Mammary epithelial cell (primary cell): ENCODE results near the gene TMEM269.

Experiments used
- EZH2 ChIP-seq: IDR thresholded peaks from 2 replicates; pipeline ENCODE4 v1.6.1; 2012; ENCODE audit warnings: low read length, inconsistent platforms, borderline replicate concordance
- TF ChIP-seq, protein P1 (sequence below), 2 donors: IDR thresholded peaks in 1 of 2; conservative IDR thresholded peaks in 1 of 2; 2 replicates each; pipeline ENCODE4 v1.5.1; 2011 to 2012; ENCODE audit warnings: inconsistent platforms in 2 of 2, low read length in 2 of 2, mild to moderate bottlenecking in 2 of 2, control low read depth in 1 of 2, low read depth in 1 of 2; ENCODE audit not compliant: insufficient read depth in 1 of 2; ENCODE audit errors: extremely low read depth in 1 of 2

GRCh38 chr1:42784547-42784945 lies 245 bp upstream of the TMEM269 start:
- TF ChIP-seq, protein P1, sequence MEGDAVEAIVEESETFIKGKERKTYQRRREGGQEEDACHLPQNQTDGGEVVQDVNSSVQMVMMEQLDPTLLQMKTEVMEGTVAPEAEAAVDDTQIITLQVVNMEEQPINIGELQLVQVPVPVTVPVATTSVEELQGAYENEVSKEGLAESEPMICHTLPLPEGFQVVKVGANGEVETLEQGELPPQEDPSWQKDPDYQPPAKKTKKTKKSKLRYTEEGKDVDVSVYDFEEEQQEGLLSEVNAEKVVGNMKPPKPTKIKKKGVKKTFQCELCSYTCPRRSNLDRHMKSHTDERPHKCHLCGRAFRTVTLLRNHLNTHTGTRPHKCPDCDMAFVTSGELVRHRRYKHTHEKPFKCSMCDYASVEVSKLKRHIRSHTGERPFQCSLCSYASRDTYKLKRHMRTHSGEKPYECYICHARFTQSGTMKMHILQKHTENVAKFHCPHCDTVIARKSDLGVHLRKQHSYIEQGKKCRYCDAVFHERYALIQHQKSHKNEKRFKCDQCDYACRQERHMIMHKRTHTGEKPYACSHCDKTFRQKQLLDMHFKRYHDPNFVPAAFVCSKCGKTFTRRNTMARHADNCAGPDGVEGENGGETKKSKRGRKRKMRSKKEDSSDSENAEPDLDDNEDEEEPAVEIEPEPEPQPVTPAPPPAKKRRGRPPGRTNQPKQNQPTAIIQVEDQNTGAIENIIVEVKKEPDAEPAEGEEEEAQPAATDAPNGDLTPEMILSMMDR (conservative IDR thresholded peaks at IDR 0.05 in 1 of 2, IDR thresholded peaks at IDR 0.05 in 1 of 2; ENCODE audit: extremely low read depth in 1 of 2, insufficient read depth in 1 of 2, low read depth in 1 of 2, low read length in 2 of 2): no peak
- no peak for TF ChIP-seq EZH2
